GM11168 (cell line): ENCODE results near the gene DLX1.
"Not testable (repeated sequence)": the region's sequence is repeated elsewhere in the genome, so short reads cannot be mapped to it uniquely, and the experiment has no call there.

Experiments
- in situ Hi-C: fragments of 300-500 bp; cut with MboI; formaldehyde crosslinking; loops from one replicate; pipeline ENCODE4 v1.12.0; 2022; ENCODE audit warnings: low sequenced_read_pairs; ENCODE audit not compliant: unreplicated experiment

Gene DLX1

GRCh38 chr2:172085460-172086159 is at the start of gene DLX1:
DLX1 (plus strand) TSS chr2:172085507; CDS start chr2:172085678, 171 bp downstream.
- in situ Hi-C loops, result no loop called here

- in situ Hi-C loops, result no loop called here
These were observed 47.2 kb upstream of the DLX1 start for GRCh38 chr2:172038121-172038520.

GRCh38 chr2:172038604-172039003 is 46.7 kb upstream of the DLX1 start:
- in situ Hi-C loops, result no loop called here

- in situ Hi-C loops, result no loop called here
These were observed 46.1 kb upstream of the DLX1 start for GRCh38 chr2:172039011-172039704.

- in situ Hi-C loops, result no loop called here
These were observed 45.0 kb upstream of the DLX1 start for GRCh38 chr2:172040311-172040710.

- in situ Hi-C loops, result no loop called here
These were observed 39.1 kb upstream of the DLX1 start for GRCh38 chr2:172046080-172046678.

GRCh38 chr2:172046866-172047565 is 38.3 kb upstream of the DLX1 start:
- in situ Hi-C loops, result no loop called here

- in situ Hi-C loops, result no loop called here
These were observed 37.5 kb upstream of the DLX1 start for GRCh38 chr2:172047566-172048507.

- in situ Hi-C loops, result no loop called here
These were observed 36.5 kb upstream of the DLX1 start for GRCh38 chr2:172048508-172049503.

GRCh38 chr2:172049567-172050120 is 35.7 kb upstream of the DLX1 start:
- in situ Hi-C loops, result no loop called here

GRCh38 chr2:172050479-172051125 is 34.7 kb upstream of the DLX1 start:
- in situ Hi-C loops, result no loop called here

GRCh38 chr2:172052000-172052983 is 33.0 kb upstream of the DLX1 start:
- in situ Hi-C loops, result no loop called here

GRCh38 chr2:172053486-172053885 is 31.8 kb upstream of the DLX1 start:
- in situ Hi-C loops, result no loop called here

GRCh38 chr2:172056293-172056692 is 29.0 kb upstream of the DLX1 start:
- in situ Hi-C loops, result no loop called here

- in situ Hi-C loops, result no loop called here
These were observed 26.6 kb upstream of the DLX1 start for GRCh38 chr2:172058660-172059059.

- in situ Hi-C loops, result not testable (repeated sequence)
These were observed 25.2 kb upstream of the DLX1 start for GRCh38 chr2:172060118-172060517.
